Nephron (organoid): ENCODE measurements around the gene IPO13.

ENCODE experiments used
- H3K27ac Mint-ChIP-seq, 3 experiments: 2 replicates each; pipeline ENCODE4 v1.8.0; 2020; ENCODE audit warnings: mixed read lengths in 3 of 3, mild to moderate bottlenecking in 2 of 3, moderate library complexity in 1 of 3
- H3K27me3 Mint-ChIP-seq: 2 replicates; pipeline ENCODE4 v1.8.0; 2021; ENCODE audit warnings: low read depth, mild to moderate bottlenecking, moderate library complexity, mixed read lengths
- H3K36me3 Mint-ChIP-seq: 2 replicates; pipeline ENCODE4 v1.8.0; 2020; ENCODE audit warnings: low read depth, mixed read lengths
- H3K4me1 Mint-ChIP-seq: 2 replicates; pipeline ENCODE4 v1.8.0; 2020; ENCODE audit warnings: mixed read lengths
- H3K4me3 Mint-ChIP-seq, 3 experiments: 2 replicates each; pipeline ENCODE4 v1.8.0; 2020; ENCODE audit warnings: mild to moderate bottlenecking in 3 of 3, mixed read lengths in 3 of 3, moderate library complexity in 2 of 3
- H3K9me3 Mint-ChIP-seq: 2 replicates; pipeline ENCODE4 v1.8.0; 2020; ENCODE audit warnings: mixed read lengths
- CTCF ChIP-seq, 3 experiments: fragments of 200-600 bp; sonication (generic); IDR thresholded peaks; one replicate each; pipeline ENCODE4 v1.5.0; 2021; ENCODE audit warnings: antibody characterized with exemption in 3 of 3; ENCODE audit not compliant: unreplicated experiment in 3 of 3

Gene IPO13

GRCh38 chr1:43925846-43926245, 20.9 kb upstream of the IPO13 start:
- H3K4me3 Mint-ChIP-seq: no peak overlapping the region
- H3K9me3 Mint-ChIP-seq: no peaks in the 10 kb centered on the region
- H3K36me3 Mint-ChIP-seq: peaks cover 23% of the 10 kb centered on the region
- TF ChIP-seq CTCF (IDR thresholded peaks at IDR 0.05; ENCODE audit: unreplicated experiment in 3 of 3): no peak
- H3K27ac Mint-ChIP-seq: no peak overlapping the region
- no peaks in the 10 kb centered on the region for H3K4me1 Mint-ChIP-seq
- no peaks in the 10 kb centered on the region for H3K27me3 Mint-ChIP-seq

GRCh38 chr1:43930168-43930948, 16.4 kb upstream of the IPO13 start:
- H3K36me3 Mint-ChIP-seq: peaks cover 12% of the 10 kb centered on the region
- H3K4me1 Mint-ChIP-seq: peaks cover 16% of the 10 kb centered on the region
- peaks cover 19% of the 10 kb centered on the region for H3K27me3 Mint-ChIP-seq
- no peaks in the 10 kb centered on the region for H3K9me3 Mint-ChIP-seq
- no peak overlapping the region for H3K27ac Mint-ChIP-seq
- no peak overlapping the region for H3K4me3 Mint-ChIP-seq
- TF ChIP-seq CTCF (IDR thresholded peaks at IDR 0.05; ENCODE audit: unreplicated experiment in 3 of 3): peak; percentile 16 to 46 (median 42)

GRCh38 chr1:43930949-43931275, 15.8 kb upstream of the IPO13 start:
- no peak overlapping the region for H3K27ac Mint-ChIP-seq
- H3K36me3 Mint-ChIP-seq: peaks cover 6% of the 10 kb centered on the region
- H3K4me1 Mint-ChIP-seq: peaks cover 16% of the 10 kb centered on the region
- H3K9me3 Mint-ChIP-seq: no peaks in the 10 kb centered on the region
- no peak for TF ChIP-seq CTCF (IDR thresholded peaks at IDR 0.05; ENCODE audit: unreplicated experiment in 3 of 3)
- peaks cover 25% of the 10 kb centered on the region for H3K27me3 Mint-ChIP-seq
- H3K4me3 Mint-ChIP-seq: no peak overlapping the region

- Mint-ChIP-seq H3K4me3 (peak overlapping the region in 1 of 3 experiments; percentile 79), H3K36me3 (peaks cover under 1% of the 10 kb centered on the region), H3K4me1 (peaks cover 16% of the 10 kb centered on the region), H3K27me3 (peaks cover 29% of the 10 kb centered on the region), H3K9me3 (no peaks in the 10 kb centered on the region), H3K27ac (peak overlapping the region in 1 of 3 experiments; percentile 32)
- no peak for TF ChIP-seq CTCF (IDR thresholded peaks at IDR 0.05; ENCODE audit: unreplicated experiment in 3 of 3)
Measured at GRCh38 chr1:43931711-43932660, 14.8 kb upstream of the IPO13 start.

GRCh38 chr1:43932786-43933385, 13.9 kb upstream of the IPO13 start:
- peaks cover 16% of the 10 kb centered on the region for H3K4me1 Mint-ChIP-seq
- H3K27ac Mint-ChIP-seq: no peak overlapping the region
- no peak for TF ChIP-seq CTCF (IDR thresholded peaks at IDR 0.05; ENCODE audit: unreplicated experiment in 3 of 3)
- H3K9me3 Mint-ChIP-seq: no peaks in the 10 kb centered on the region
- peaks cover 35% of the 10 kb centered on the region for H3K27me3 Mint-ChIP-seq
- H3K36me3 Mint-ChIP-seq: no peaks in the 10 kb centered on the region
- H3K4me3 Mint-ChIP-seq: peak overlapping the region; percentile 68 to 79 (median 72)
